Gastrocnemius medialis (tissue), 4 donors: ENCODE data around the gene VPS41. TPM values are rescaled to one million over a fixed set of nuclear protein-coding genes. Genes with fewer than 3 reads are reported as not detected.

ENCODE experiments used
- ATAC-seq, 2 donors: fragments of 150-250 bp; one replicate each; pipeline ENCODE4 v1.9.1; 2016
- DNase-seq, 2 donors: peaks; one replicate each; pipeline ENCODE4 v3.0.0-alpha.2; 2019
- H3K27ac ChIP-seq, 4 donors: fragments of 200-600 bp; sonication (generic); 1 replicate in 1 of 4; 2 replicates in 3 of 4; pipeline ENCODE4 v1.5.1; 2016 to 2018; ENCODE audit warnings: mild to moderate bottlenecking in 2 of 4, moderate library complexity in 1 of 4
- H3K27me3 ChIP-seq, 3 donors: fragments of 200-600 bp; sonication (generic) in 2 of 3; 1 replicate in 1 of 3; 2 replicates in 2 of 3; pipeline versions ENCODE4 v1.5.1 to v1.6.0; 2016 to 2019; ENCODE audit warnings: mild to moderate bottlenecking in 1 of 3, moderate library complexity in 1 of 3
- H3K36me3 ChIP-seq, 2 donors: fragments of 200-600 bp; sonication (generic) in 1 of 2; one replicate each; pipeline ENCODE4 v1.5.1; 2017 to 2018
- H3K4me1 ChIP-seq, 2 donors: fragments of 200-600 bp; sonication (generic) in 1 of 2; one replicate each; pipeline ENCODE4 v1.5.1; 2016 to 2017; ENCODE audit warnings: mild to moderate bottlenecking in 2 of 2
- H3K4me3 ChIP-seq, 4 donors: fragments of 200-600 bp; sonication (generic) in 3 of 4; 1 replicate in 1 of 4; 2 replicates in 3 of 4; pipeline ENCODE4 v1.5.1; 2016 to 2019; ENCODE audit warnings: mild to moderate bottlenecking in 2 of 4
- H3K9me3 ChIP-seq, 3 donors: fragments of 200-600 bp; sonication (generic) in 2 of 3; 1 replicate in 1 of 3; 2 replicates in 2 of 3; pipeline ENCODE4 v1.5.1; 2016 to 2019
- CTCF ChIP-seq, 5 experiments: fragments of 450-650 bp in 3 of 5; fragments of 200-600 bp in 2 of 5; sonication (generic) in 2 of 5; IDR thresholded peaks in 4 of 5; conservative IDR thresholded peaks in 1 of 5; 1 replicate in 4 of 5; 2 replicates in 1 of 5; pipeline ENCODE4 v1.5.1; 2016 to 2019; ENCODE audit warnings: antibody characterized with exemption in 5 of 5, mild to moderate bottlenecking in 3 of 5, moderate library complexity in 3 of 5
- POLR2A ChIP-seq, 2 donors: fragments of 450-650 bp; IDR thresholded peaks; one replicate each; pipeline ENCODE4 v1.6.1; 2017; ENCODE audit warnings: antibody characterized with exemption in 2 of 2, mild to moderate bottlenecking in 2 of 2, moderate library complexity in 2 of 2
- in situ Hi-C, 4 donors: fragments of 200-750 bp; cut with MboI; loops; one replicate each; pipeline versions ENCODE4 v1.15.0 to v1.8.0; 2017; ENCODE audit warnings: low sequenced_read_pairs in 4 of 4
- intact Hi-C: fragments of 100-400 bp; cut with DNase I; formaldehyde crosslinking; loops from one replicate; pipeline ENCODE4 v1.15.1; 2023; ENCODE audit warnings: low total_unique reads
- total RNA-seq, 4 donors: library from RNA; depleted of rRNA; stranded (reverse); fragments of >200 nt; gene quantifications; one replicate each; pipeline versions ENCODE4 v1.1.0 to v1.2.3, GENCODE V29; 2016

The VPS41 gene
- total RNA-seq, 4 donors from 2014 or later: 6.3 to 15.3 (median 11.6) TPM

- H3K27ac ChIP-seq: no peak overlapping the region
- H3K27me3 ChIP-seq: no peaks in the 10 kb centered on the region
- H3K9me3 ChIP-seq: no peaks in the 10 kb centered on the region
- peaks cover 3 to 22% of the 10 kb centered on the region in 2 donors for H3K36me3 ChIP-seq
- TF ChIP-seq CTCF (IDR thresholded peaks at IDR 0.05 in 4 of 5, conservative IDR thresholded peaks at IDR 0.05 in 1 of 5): no peak
- TF ChIP-seq POLR2A (IDR thresholded peaks at IDR 0.05): no peak
- intact Hi-C loops (no loop called here), in situ Hi-C loops (no loop called here)
- no peaks in the 10 kb centered on the region for H3K4me1 ChIP-seq
- DNase-seq: no peak
- no peak overlapping the region for H3K4me3 ChIP-seq
- ATAC-seq: no peak
Observed at GRCh38 chr7:38773430-38773829, 135.6 kb downstream of the VPS41 start.

GRCh38 chr7:38760226-38760625, 148.8 kb downstream of the VPS41 start:
- Histone ChIP-seq H3K27me3 (no peaks in the 10 kb centered on the region), H3K4me3 (no peak overlapping the region), H3K9me3 (no peaks in the 10 kb centered on the region), H3K36me3 (peaks cover 0 to 20% of the 10 kb centered on the region in 2 donors), H3K27ac (no peak overlapping the region), H3K4me1 (no peaks in the 10 kb centered on the region)
- ATAC-seq (no peak), DNase-seq (no peak)
- intact Hi-C loops (no loop called here), in situ Hi-C loops (no loop called here)
- TF ChIP-seq CTCF (IDR thresholded peaks at IDR 0.05 in 4 of 5, conservative IDR thresholded peaks at IDR 0.05 in 1 of 5) (no peak), POLR2A (IDR thresholded peaks at IDR 0.05) (no peak)

GRCh38 chr7:38759028-38759427, 150.0 kb downstream of the VPS41 start:
- in situ Hi-C loops: no loop called here
- Histone ChIP-seq H3K4me3 (no peak overlapping the region), H3K27me3 (no peaks in the 10 kb centered on the region), H3K27ac (no peak overlapping the region), H3K9me3 (no peaks in the 10 kb centered on the region), H3K36me3 (peaks cover 0 to 20% of the 10 kb centered on the region in 2 donors), H3K4me1 (peaks cover 0 to under 1% of the 10 kb centered on the region in 2 donors)
- TF ChIP-seq POLR2A (IDR thresholded peaks at IDR 0.05) (no peak), CTCF (IDR thresholded peaks at IDR 0.05 in 4 of 5, conservative IDR thresholded peaks at IDR 0.05 in 1 of 5) (no peak)
- intact Hi-C loops: loop anchor here (10.0 kb wide), 1 partner anchor 354 kb away; no protein-coding TSS in a partner anchor
- DNase-seq (no peak), ATAC-seq (no peak)

- H3K36me3 ChIP-seq: peaks cover 0 to 17% of the 10 kb centered on the region in 2 donors
- intact Hi-C loops (loop anchor here (10.0 kb wide), 1 partner anchor 353 kb away; no protein-coding TSS in a partner anchor), in situ Hi-C loops (no loop called here)
- no peak for DNase-seq
- no peak overlapping the region for H3K27ac ChIP-seq
- no peak overlapping the region for H3K4me3 ChIP-seq
- TF ChIP-seq POLR2A (IDR thresholded peaks at IDR 0.05) (no peak), CTCF (IDR thresholded peaks at IDR 0.05 in 4 of 5, conservative IDR thresholded peaks at IDR 0.05 in 1 of 5) (no peak)
- peaks cover 0 to 9% of the 10 kb centered on the region in 2 donors for H3K4me1 ChIP-seq
- ATAC-seq: no peak
- no peaks in the 10 kb centered on the region for H3K27me3 ChIP-seq
- no peaks in the 10 kb centered on the region for H3K9me3 ChIP-seq
Observed at GRCh38 chr7:38757931-38758330, 151.1 kb downstream of the VPS41 start.

GRCh38 chr7:38756521-38756920, 152.5 kb downstream of the VPS41 start:
- DNase-seq (no peak), ATAC-seq (no peak)
- peaks cover 0 to 8% of the 10 kb centered on the region in 2 donors for H3K36me3 ChIP-seq
- no peak overlapping the region for H3K27ac ChIP-seq
- intact Hi-C loops (loop anchor here (10.0 kb wide), 1 partner anchor 352 kb away; no protein-coding TSS in a partner anchor), in situ Hi-C loops (no loop called here)
- peaks cover 0 to 9% of the 10 kb centered on the region in 2 donors for H3K4me1 ChIP-seq
- TF ChIP-seq POLR2A (IDR thresholded peaks at IDR 0.05) (no peak), CTCF (IDR thresholded peaks at IDR 0.05 in 4 of 5, conservative IDR thresholded peaks at IDR 0.05 in 1 of 5) (no peak)
- no peaks in the 10 kb centered on the region for H3K9me3 ChIP-seq
- H3K4me3 ChIP-seq: no peak overlapping the region
- H3K27me3 ChIP-seq: no peaks in the 10 kb centered on the region
